ENCODE results near the gene MICU1.

Gene MICU1

DNA sequence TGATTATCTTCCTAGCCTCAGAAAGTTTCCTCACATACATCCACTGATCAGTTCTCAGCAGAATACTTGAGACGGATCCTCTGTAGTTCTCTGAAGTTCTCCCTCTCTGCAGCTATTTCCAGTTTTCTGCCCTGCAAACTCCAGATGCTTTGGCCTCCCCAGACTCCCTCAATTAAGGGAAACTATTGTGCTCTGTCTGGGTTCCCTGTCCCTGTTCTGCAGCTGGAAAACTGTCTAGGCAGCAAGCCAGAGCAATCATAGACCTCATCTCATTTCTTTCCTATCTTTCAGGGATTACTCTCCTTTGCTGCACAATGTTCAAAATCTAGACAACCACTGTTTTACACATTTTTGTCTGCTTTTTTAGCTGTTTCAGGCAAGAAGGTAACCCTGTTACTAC is 9.2 kb downstream of the MICU1 start:
- H3K27ac Mint-ChIP-seq = peak overlapping the region in 2 of 3 experiments; percentile 22 to 36
- H3K4me3 Mint-ChIP-seq = no peak overlapping the region
- TF ChIP-seq, protein P1, sequence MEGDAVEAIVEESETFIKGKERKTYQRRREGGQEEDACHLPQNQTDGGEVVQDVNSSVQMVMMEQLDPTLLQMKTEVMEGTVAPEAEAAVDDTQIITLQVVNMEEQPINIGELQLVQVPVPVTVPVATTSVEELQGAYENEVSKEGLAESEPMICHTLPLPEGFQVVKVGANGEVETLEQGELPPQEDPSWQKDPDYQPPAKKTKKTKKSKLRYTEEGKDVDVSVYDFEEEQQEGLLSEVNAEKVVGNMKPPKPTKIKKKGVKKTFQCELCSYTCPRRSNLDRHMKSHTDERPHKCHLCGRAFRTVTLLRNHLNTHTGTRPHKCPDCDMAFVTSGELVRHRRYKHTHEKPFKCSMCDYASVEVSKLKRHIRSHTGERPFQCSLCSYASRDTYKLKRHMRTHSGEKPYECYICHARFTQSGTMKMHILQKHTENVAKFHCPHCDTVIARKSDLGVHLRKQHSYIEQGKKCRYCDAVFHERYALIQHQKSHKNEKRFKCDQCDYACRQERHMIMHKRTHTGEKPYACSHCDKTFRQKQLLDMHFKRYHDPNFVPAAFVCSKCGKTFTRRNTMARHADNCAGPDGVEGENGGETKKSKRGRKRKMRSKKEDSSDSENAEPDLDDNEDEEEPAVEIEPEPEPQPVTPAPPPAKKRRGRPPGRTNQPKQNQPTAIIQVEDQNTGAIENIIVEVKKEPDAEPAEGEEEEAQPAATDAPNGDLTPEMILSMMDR (IDR thresholded peaks at IDR 0.05; ENCODE audit: unreplicated experiment in 3 of 3) = no peak
- H3K36me3 Mint-ChIP-seq (ENCODE audit: low read depth) = peaks cover 20% of the 10 kb centered on the region
- peaks cover 12% of the 10 kb centered on the region for H3K9me3 Mint-ChIP-seq
- H3K4me1 Mint-ChIP-seq = peaks cover 18% of the 10 kb centered on the region
- no peaks in the 10 kb centered on the region for H3K27me3 Mint-ChIP-seq (ENCODE audit: low read depth)

DNA sequence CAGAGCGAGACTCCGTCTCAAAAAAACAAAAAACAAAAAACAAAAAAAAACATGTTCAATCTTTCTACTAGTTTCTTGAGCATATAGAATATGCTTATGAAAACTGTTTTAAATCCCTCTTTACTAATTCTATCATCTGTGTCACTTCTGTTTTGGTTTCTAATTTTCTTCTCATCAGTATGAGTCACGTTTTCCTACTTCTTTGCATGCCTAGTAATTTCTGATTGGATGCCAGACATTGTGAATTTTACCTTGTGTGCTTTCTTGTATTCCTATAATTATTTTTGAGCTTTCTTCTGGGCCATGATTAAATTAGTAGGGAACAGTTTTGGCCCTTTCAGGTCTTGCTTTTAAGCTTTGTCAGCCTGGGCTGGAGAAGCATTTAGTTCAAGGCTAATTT is 9.9 kb downstream of the MICU1 start:
- H3K4me3 Mint-ChIP-seq = no peak overlapping the region
- H3K27ac Mint-ChIP-seq = no peak overlapping the region
- peaks cover 20% of the 10 kb centered on the region for H3K36me3 Mint-ChIP-seq (ENCODE audit: low read depth)
- peaks cover 12% of the 10 kb centered on the region for H3K9me3 Mint-ChIP-seq
- TF ChIP-seq, protein P1 (IDR thresholded peaks at IDR 0.05; ENCODE audit: unreplicated experiment in 3 of 3) = no peak
- peaks cover 23% of the 10 kb centered on the region for H3K4me1 Mint-ChIP-seq
- no peaks in the 10 kb centered on the region for H3K27me3 Mint-ChIP-seq (ENCODE audit: low read depth)

DNA sequence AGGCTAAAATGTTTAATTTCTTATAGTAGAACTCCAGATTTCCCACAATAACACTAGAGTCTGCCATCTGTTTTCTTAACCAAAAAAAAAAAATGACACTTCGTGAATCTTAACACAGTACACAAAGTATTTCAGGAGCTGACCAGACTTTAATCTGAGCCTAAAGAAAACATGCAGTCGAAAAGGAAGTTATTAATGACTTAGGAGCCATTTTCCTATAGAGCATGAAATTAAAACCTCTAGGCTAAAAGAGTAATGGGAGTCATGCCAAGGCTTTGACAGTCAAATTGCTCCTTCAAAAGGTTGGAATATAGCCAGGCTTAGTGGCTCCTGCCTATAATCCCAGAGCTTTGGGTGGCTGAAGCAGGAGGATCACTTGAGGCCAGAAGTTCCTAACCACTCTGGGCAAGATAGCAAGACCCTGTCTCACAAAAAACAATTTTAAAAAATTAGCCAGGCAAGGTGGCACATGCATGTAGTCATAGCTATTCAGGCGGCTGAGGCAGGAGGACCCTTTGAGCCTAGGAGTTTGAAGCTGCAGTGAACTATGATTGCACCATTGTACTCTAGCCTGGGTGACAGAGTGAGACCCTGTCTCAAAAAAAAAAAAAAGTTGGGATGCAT is 13.6 kb downstream of the MICU1 start:
- H3K4me1 Mint-ChIP-seq = peaks cover 31% of the 10 kb centered on the region
- peaks cover 30% of the 10 kb centered on the region for H3K36me3 Mint-ChIP-seq (ENCODE audit: low read depth)
- H3K9me3 Mint-ChIP-seq = peaks cover 12% of the 10 kb centered on the region
- TF ChIP-seq, protein P1 (IDR thresholded peaks at IDR 0.05; ENCODE audit: unreplicated experiment in 3 of 3) = no peak
- no peaks in the 10 kb centered on the region for H3K27me3 Mint-ChIP-seq (ENCODE audit: low read depth)
- no peak overlapping the region for H3K4me3 Mint-ChIP-seq
- peak overlapping the region; percentile 59 to 88 (median 59) for H3K27ac Mint-ChIP-seq

DNA sequence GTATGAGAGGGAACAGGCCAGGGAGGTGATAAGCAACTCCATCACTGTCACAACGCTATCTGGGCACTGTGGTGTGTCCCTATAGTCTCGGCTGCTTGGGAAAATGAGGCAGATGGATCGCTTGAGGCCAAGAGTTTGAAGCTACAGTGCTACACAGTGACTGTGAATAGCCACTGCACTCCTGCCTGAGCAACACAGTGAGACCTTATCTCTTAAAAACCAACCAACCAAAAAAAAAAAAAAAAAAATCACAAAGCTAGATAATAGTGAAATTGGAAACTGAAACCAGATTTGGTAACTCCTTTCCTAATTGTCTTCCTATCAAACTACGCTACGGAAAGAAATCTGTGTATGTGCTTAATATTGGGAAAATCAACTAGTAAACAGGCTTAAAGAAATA is 14.1 kb downstream of the MICU1 start:
- TF ChIP-seq, protein P1 (IDR thresholded peaks at IDR 0.05; ENCODE audit: unreplicated experiment in 3 of 3) = no peak
- H3K9me3 Mint-ChIP-seq = peaks cover 10% of the 10 kb centered on the region

DNA sequence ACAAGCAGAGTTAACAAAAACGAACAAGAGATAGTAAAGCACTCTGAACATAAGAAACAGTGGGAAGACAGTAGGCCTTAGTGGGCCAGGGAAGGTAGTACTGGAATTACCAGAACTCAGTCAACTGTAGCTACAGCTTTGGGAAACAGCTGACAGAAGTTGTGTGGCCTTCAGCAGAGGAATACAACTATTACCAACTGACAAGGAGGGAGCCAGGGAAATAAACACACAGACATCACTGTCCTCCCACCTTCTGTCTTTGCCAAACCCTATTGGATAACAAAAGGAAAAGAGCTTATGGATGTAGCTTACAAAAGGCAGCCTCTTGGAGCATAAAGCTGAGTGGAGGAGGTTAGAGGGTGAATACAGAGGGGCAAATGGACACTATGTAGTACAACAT is 15.4 kb downstream of the MICU1 start:
- Mint-ChIP-seq H3K36me3 (ENCODE audit: low read depth) (peaks cover 15% of the 10 kb centered on the region), H3K4me3 (no peak overlapping the region), H3K27ac (peak overlapping the region; percentile 78 to 95 (median 87)), H3K27me3 (ENCODE audit: low read depth) (no peaks in the 10 kb centered on the region), H3K4me1 (peaks cover 26% of the 10 kb centered on the region), H3K9me3 (peaks cover 3% of the 10 kb centered on the region)
- TF ChIP-seq, protein P1 (IDR thresholded peaks at IDR 0.05; ENCODE audit: unreplicated experiment in 3 of 3) = no peak

More for the DNA sequence above, 14.1 kb downstream of the MICU1 start:
- H3K36me3 Mint-ChIP-seq (ENCODE audit: low read depth) = peaks cover 25% of the 10 kb centered on the region
- peaks cover 28% of the 10 kb centered on the region for H3K4me1 Mint-ChIP-seq
- H3K4me3 Mint-ChIP-seq = no peak overlapping the region
- H3K27ac Mint-ChIP-seq = peak overlapping the region; percentile 59 to 88 (median 59)
- H3K27me3 Mint-ChIP-seq (ENCODE audit: low read depth) = no peaks in the 10 kb centered on the region

DNA sequence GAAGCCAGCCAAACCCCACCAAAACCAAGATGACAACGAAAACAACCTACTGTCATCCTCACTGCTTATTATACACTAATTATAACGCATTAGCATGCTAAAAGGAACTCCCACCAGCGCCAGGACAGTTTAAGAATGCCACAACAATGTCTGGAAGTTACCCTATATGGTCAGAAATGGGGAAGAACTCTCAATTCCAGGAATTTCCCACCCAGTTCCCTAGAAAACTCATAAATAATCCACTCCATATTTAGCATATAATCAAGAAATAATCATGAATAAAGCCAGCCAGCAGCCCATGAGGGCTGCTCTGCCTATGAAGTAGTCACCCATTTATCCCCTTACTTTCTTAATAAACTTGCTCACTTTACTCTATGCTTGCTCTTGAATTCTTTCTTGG is 20.8 kb downstream of the MICU1 start:
- H3K36me3 Mint-ChIP-seq (ENCODE audit: low read depth) = peaks cover 10% of the 10 kb centered on the region
- H3K4me1 Mint-ChIP-seq = peaks cover 12% of the 10 kb centered on the region
- H3K4me3 Mint-ChIP-seq = no peak overlapping the region
- TF ChIP-seq, protein P1 (IDR thresholded peaks at IDR 0.05; ENCODE audit: unreplicated experiment in 3 of 3) = no peak
- H3K27me3 Mint-ChIP-seq (ENCODE audit: low read depth) = no peaks in the 10 kb centered on the region
- peak overlapping the region in 1 of 3 experiments; percentile 48 for H3K27ac Mint-ChIP-seq
- no peaks in the 10 kb centered on the region for H3K9me3 Mint-ChIP-seq

Data from nephron (organoid).